Anterior cingulate cortex (tissue), 58 donors: ENCODE data around the gene JTB.
"Not testable (repeated sequence)": the region's sequence is repeated elsewhere in the genome, so short reads cannot be mapped to it uniquely, and the experiment has no call there.

ENCODE experiments used
- DNase-seq, 58 donors: peaks; one replicate each; lab custom pipeline; 2025; lab: John Stamatoyannopoulos, UW

Gene JTB

DNA sequence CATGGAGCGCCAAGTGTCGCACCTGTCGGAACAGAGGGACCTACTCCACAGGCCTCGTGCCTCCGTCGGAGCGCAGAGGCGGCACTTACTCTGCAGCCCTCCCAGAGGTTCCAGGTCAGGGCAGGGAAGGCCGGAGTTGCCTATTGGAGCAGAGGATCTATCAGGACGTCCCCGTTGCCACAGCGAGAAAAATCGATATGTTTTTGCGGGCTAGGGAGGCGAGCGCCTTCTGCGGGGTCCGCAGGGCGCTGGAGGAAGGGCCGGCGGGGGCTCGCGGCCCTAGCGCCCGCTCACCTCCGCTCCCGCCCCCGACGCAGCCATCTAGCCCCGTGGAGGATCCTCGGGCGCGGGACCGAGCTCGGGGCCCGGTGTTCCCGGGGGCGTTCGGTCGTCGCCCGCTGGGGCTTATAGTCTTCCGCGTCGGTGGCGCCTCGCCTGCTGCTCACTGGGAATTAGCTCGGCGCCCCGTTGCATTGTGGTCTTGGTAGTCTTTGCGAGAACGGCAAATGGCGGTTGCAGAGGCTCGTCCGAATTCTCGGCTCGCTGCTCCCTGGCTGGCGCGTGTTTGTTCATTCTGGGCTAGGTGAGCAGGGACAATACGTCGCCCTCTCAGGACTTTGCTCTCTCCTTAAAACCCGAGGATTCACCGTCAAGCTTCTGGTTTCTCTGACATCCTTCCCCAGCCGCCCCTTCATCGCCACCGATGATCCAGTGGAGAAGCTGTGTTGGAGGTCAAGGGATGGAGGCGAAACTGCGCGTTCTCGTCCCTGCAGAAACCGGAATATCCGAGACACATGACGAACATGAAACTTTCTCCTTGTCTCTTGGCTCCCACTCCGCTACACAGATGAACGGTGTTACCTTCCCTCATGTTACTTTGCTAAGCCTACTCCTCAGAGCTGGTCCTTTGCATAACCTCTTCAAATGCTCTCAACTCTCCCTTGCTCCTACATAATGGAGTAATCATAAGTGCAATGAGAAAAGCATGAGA lies at the start of gene JTB:
JTB (minus strand) TSS at position 425 of the 991 bp plus-strand sequence; CDS start at position 3, 422 bp downstream.
- peak in 57 of 58 donors; percentile 57 to 95 (median 83) for DNase-seq

DNA sequence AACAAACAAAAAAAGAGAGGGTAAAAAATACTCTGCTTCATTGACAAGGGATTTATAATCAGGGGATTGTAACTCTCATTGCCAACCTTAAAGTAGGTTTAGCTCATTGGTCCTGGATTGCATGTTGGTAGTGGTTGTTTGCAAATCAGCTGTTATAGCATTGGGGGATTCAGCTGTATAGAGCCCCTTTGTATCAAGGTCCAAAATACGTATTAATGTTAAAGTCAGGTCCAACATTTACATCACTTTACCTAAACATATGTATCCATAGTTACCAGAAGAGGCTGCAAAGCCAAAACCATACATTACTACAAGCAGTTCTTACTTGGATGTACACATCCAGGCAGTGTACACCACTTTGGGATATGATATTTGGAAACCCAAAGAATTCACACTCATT lies 42.5 kb upstream of the JTB start:
- no peak for DNase-seq

DNA sequence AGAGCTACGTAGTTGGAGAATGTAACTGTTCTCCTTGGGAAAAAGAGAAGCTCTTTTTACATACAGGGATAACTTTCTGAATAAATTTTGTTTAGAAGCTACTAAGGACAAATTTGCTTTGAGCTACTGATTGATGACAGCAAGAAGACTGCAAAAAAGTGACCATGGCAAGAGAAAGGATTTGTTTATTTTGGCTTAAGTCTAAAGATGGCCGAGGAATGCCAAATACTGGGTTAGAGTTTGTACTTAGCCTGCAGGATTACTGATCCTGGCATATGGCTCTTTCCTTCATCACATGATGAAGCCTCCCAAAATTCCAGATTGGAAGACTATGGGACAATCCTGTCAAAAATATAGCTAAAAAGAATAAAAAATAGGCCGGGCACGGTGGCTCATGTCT lies 41.8 kb upstream of the JTB start:
- no peak for DNase-seq

DNA sequence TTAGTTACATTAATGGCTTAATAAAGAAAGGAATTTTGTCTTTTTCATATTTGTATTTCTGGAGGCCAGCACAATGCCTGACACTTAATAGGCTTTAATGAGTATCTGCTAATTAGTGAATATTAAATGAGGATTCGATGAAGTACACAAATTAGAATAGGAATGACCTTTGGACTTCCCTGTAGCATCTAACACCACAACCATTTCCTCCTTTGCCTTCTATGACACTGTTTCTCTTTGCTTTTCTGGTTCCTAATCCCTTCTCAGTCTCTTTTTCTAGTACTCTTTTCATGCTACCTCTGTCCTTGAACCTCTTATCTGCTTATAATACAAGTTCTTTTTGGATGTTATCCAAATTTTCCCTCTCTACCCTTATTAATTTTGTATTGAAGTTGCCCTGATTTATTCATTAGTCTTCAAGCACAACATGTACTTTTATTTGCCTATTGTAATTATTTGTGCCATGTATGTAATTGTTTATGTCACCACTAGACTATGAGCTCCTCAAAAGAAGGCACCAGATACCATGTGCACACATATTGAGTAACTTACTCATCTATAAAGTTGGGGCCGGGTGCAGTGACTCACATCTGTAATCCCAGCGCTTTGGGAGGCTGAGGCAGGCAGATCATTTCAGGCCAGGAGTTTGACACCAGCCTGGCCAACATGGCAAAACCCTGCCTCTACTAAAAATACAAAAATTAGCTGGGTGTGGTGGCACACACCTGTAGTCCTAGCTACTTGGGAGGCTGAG lies 36.9 kb upstream of the JTB start:
- no peak for DNase-seq

DNA sequence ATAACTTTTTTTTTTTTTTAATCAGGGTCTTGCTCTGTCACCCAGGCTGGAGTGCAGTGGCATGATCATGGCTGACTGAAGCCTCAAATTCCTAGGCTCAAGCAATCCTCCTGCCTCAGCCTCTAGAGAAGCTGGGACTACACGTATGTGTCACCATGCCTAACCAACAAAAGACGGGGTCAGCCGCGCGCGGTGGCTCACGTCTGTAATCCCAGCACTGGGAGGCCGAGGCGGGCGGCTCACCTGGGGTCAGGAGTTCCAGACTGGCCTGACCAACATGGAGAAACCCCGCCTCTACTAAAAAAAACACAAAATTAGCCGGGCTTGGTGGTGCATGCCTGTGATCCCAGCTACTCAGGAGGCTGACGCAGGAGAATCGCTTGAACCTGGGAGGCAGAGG lies 35.1 kb upstream of the JTB start:
- DNase-seq, result not testable (repeated sequence)

DNA sequence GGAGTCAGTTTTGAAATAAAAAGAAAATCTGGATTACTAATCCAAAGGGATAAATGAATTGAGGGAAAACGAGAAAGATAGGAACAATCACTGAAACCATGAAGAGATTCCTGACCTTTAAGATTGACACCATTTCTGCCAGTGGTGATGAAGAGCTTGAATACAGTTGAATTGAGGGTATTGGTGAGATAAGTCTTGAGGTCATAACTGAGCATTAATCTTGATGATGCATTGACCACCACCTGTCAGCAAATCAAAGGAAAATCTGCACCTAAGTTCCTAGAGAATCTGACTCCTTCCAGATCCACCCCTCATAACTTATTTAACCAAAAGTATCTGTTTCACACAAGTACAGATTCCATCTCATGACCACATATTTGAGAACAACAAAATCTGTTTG lies 34.7 kb upstream of the JTB start:
- no peak for DNase-seq

DNA sequence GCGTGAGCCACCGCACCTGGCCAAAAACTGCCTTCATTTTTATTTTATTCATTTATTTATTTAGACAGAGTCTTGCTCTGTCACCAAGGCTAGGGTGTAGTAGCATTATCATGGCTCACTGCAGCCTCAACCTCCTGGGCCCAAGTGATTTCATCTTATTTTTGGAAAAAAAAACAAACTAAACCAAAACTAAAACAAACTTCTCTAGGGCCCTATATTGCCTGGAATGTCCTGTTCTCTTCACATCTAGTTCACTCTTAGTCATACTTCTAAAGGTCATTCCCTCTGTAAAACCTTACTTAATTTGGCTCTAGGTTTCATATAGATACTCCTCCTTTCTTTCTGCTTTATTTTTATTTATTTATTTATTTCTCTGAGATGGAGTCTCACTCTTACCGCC lies 28.7 kb upstream of the JTB start:
- no peak for DNase-seq

DNA sequence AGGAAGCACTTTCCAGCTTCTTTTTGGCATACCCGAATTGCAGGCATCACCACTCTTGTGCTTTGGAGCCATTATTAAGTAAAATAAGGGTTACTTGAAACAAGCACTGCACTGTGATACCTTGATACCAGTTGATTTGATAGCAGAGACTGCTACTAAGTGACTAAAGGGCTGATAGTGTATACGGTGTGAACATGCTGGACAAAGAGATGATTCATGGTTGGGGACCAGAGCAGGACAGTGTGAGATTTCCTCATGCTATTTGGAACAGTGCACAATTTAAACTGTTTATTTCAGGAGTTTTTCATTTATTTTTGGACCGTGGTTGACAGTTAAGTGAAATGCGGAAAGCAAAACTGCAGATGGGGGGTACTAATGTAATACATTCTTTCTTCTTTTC lies 22.9 kb upstream of the JTB start:
- no peak for DNase-seq

DNA sequence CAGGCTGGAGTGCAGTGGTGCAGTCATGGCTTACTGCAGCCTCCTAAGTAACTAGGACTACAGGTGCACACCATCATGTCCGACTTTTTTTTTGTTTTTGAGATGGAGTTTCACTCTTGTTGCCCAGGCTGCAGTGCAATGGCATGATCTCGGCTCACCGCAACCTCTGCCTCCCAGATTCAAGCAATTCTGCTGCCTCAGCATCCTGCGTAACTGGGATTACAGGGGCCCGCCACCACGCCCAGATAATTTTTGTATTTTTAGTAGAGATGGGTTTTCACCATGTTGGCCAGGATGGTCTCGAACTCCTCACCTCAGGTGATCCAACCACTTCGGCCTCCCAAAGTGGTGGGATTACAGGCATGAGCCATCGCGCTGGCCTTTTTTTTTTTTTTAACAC lies 19.4 kb upstream of the JTB start:
- DNase-seq, result not testable (repeated sequence)

DNA sequence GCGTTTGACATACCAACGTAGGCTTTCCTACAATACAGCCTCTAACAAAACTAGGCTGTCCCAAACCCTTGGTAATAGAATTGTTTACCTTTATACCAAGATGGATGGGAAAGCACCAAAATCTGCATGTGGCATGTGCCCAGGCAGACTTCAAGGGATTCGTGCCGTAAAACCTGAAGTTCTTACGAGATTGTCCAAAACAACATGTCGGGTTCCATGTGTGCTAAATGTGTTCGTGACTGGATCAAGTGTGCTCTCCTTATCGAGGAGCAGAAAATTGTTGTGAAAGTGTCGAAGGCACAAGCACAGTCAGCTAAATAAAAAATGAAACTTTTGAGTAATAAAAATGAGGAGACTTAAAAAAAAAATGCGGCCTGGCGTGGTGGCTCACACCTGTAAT lies 18.2 kb upstream of the JTB start:
- no peak for DNase-seq

DNA sequence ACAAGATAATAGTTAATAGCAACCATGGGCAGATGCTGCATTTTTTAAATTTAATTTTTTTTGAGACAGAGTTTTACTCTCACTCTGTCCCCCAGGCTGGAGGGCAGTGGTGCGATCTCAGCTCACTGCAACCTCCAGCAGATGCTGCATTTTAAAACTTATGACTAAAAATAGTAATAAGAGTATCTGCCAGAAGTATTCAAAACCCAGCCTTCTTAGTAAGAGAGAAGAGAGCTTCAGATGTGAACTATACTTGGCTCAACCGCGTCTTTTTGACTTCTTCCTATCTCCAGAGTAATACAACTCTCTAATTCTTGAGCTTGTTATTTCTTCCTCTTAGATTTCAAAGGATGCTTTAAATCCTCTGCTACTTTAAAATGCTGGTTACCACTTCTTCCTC lies 17.7 kb upstream of the JTB start:
- no peak for DNase-seq

DNA sequence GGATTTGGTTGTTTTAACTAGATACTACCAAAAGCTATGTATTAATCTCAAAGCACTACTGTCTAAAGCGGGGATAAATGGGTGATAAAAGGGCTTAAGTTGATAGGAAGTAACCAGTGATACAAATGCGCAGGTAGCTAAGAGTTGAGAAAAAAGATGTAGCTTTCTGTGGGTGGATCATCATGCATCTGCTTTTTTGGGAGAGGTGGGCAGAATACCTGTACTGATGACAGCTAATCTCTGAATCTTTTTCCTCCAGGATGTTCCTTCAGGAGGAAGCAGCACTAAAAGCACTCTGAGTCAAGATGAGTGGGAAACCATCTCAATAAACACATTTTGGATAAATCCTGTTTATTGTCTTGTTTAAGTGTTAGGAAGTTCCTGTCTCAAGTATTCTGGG lies 14.3 kb upstream of the JTB start:
- DNase-seq, result no peak

DNA sequence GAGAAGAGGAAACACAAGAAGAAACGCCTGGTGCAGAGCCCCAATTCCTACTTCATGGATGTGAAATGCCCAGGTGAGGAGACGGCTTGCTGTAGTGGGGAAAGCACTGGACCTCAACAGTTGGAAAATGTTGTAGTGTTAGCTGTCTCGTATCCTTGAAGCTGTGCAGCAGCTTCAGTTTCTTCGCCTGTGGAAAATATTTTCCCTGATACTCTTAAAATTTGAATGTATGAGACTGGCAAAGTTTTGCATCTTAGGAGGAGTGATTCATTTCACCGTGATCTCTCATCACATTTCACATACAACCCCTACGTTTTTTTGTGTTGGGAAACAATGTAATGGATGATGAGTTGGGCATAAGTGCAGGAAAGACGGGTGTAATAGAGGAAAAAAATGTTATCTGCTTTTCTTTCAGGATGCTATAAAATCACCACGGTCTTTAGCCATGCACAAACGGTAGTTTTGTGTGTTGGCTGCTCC lies 13.7 kb upstream of the JTB start:
- no peak for DNase-seq

DNA sequence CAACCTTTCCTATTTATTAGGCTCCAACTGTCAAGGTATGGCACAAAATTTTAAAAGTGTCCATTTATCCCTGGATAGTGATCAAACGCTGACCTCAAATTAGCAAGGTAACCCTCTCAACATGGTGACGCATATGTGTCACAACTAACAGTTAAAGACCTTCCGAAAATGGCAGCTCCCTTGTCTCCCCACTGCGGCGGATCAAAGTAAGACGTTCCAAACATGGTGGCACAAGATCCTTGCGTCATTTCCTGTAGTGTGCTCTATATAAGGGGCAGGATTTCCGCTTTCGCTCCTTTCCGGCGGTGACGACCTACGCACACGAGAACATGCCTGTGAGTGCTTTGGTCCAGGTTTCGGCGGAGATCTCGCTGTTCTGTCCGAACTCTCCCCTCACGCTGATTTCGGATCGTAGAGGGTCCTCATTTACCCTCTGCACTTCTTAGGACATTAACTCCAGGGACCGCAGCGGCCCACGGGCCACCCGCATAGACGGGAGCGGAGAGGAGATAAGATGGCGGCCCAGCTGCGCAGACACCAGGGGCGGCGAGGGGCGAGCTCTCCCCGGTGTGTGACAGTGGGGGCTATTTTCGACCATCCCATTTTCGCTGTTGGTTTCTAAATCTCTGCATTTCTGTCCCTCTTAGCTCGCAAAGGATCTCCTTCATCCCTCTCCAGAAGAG lies 13.1 kb upstream of the JTB start, which contains the start of gene RPS27:
RPS27 (plus strand) TSS at position 295 of the 683 bp plus-strand sequence; CDS start at position 330, 35 bp downstream.
- peak; percentile 22 to 96 (median 85) for DNase-seq

DNA sequence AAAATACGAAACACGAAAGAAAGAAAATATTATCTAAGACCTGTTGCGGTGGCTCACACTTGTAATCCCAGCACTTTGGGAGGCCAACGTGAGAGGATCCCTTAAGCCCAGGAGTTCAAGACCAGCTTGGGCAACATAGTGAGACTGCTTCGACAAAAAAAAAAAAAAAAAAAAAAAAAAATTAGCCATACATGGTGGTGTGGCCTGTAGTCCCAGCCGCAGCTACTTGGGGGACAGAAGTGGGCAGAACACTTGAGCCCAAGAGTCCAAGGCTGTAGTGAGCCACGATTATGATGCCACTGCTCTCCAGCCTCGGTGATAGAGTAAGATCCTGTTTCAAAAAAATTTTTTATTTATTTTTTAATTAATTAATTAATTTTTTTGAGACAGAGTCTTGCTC lies 10.1 kb upstream of the JTB start:
- no peak for DNase-seq

DNA sequence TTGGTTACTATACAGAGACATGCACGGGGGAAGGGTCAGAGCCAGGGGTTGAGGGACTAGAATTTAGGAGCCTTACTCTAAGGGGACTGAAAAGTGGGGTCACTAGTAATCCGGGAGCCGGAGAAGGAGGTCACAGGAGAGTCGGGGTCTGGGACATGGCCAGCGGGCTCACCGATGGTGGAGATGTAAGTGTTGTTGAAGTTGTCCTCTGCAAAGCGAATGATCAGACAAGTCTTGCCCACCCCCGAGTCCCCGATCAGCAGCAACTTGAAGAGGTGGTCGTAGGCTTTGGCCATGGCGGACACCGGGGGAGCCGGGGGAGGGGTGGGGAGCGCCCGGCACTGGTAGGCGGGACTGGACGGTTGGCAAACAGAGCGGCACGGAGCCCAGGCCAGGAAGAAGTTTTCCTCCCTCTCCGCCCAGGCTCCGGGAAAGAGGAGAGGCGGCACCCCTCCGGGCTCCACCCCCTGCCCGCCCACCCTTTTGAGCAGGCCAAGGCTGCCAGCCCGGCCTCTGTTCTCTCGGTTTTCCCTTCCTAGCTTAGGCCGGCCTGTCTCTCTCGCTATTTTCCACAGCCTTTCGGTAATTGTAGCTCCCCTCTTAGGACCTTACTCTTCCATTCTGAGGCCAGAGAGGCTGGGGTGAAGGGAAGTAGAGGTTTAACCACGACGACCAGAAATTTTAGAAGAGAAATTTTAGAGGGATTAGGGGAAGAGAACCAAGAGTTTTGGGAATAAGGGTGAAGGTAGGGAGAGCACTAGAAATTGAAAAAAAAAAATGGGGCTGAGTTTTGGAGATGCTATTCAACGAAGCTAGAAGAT lies 8.7 kb upstream of the JTB start, which contains the start of gene RAB13:
RAB13 (minus strand) TSS at position 399 of the 821 bp plus-strand sequence; CDS start at position 296, 103 bp downstream.
- DNase-seq, result peak in 55 of 58 donors; percentile 3 to 82 (median 55)

DNA sequence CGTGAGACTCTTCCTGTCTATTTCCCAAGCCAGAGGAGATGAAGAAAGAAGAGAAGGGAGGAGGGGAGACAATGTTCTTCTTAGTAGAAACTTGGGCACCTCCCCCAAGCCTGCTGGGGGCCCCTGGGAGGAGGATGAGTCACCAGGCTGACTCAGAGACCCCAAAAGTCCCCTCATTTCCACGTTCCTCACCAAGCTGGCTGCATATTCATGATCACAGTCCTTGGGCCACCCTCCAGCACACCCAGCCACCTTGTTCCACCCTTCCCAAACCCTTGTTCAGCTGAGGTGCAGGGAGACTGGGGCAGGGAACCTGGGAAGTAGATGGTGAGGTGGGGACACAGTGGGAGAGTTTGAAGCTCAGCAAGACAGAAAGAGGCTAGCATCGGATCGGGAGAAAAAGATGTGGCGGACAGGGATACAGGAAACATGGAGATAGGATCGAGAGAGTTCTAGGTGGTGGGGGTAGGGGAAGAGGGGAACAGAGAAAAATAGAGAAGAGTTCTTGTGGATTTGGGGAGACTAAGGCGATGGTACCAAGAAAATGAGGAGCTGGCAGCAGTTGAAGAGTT lies 8.0 kb upstream of the JTB start:
- peak in 4 of 58 donors; percentile 12 to 38 (median 14) for DNase-seq

DNA sequence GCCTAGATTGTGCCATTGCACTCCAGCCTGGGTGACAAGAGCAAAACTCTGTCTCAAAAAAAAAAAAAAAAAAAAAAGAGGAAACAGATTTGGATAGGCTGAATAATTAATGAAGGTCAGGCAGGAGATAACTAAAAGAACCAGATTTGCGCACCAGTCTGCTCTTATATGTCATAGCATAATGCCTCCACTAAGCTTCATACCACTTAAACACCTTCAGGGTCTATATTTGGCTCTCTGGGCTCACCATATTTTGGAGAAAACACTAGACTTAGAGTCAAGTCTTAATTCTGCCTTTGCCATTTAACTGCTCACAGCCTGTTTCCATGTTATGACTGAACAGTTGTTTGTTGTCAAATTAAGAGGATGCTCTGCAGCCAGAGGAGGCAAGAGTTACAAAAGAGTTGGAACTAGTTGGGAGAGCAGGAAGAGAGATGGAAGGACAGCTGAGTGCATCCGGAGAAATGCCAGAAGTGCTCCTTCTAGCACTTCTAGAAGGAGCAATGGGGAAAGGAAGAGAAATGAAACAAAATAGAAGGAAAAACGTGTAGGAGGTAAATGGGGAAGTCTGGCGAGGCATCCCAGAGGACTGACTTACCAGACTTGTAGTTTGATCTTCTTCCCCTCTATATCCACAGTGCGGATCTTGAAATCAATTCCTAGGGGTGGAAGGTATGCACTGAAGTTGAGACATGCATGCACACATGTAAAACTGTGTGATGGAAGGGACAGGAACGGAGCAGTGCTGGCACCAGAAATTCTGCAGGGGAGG lies 6.8 kb upstream of the JTB start:
- no peak for DNase-seq
